Astrocyte (in vitro differentiated cells and primary cell): ENCODE results near the gene ACACA.

ENCODE experiments used
- EZH2 ChIP-seq: IDR thresholded peaks from 2 replicates; pipeline ENCODE4 v1.6.1; 2012; ENCODE audit warnings: mild to moderate bottlenecking, low read length, inconsistent platforms; ENCODE audit not compliant: insufficient read depth
- TF ChIP-seq, protein P1 (sequence below): IDR thresholded peaks from 2 replicates; pipeline ENCODE4 v1.5.1; 2011; ENCODE audit warnings: low read depth, mild to moderate bottlenecking, inconsistent platforms, low read length, moderate library complexity; ENCODE audit not compliant: insufficient read depth

DNA sequence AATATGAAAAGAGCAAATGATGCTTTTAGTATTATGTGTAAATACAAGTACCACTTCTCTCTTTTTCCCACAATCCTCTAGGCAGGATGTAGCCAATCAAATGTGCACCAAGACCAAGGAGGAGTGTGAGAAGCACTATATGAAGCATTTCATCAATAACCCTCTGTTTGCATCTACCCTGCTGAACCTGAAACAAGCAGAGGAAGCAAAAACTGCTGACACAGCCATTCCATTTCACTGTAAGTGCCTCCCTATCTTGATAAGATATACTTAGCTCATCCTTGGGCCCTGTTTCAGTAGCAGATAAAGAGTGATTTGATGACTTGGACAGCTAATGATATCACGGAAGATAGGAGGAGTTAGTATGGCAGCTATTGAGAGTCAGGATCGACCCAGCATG lies 33.8 kb upstream of the ACACA start:
- TF ChIP-seq, protein P1, sequence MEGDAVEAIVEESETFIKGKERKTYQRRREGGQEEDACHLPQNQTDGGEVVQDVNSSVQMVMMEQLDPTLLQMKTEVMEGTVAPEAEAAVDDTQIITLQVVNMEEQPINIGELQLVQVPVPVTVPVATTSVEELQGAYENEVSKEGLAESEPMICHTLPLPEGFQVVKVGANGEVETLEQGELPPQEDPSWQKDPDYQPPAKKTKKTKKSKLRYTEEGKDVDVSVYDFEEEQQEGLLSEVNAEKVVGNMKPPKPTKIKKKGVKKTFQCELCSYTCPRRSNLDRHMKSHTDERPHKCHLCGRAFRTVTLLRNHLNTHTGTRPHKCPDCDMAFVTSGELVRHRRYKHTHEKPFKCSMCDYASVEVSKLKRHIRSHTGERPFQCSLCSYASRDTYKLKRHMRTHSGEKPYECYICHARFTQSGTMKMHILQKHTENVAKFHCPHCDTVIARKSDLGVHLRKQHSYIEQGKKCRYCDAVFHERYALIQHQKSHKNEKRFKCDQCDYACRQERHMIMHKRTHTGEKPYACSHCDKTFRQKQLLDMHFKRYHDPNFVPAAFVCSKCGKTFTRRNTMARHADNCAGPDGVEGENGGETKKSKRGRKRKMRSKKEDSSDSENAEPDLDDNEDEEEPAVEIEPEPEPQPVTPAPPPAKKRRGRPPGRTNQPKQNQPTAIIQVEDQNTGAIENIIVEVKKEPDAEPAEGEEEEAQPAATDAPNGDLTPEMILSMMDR, result no peak
- TF ChIP-seq EZH2, result no peak
